Loucy (cell line): ENCODE measurements around the gene HS3ST2.

ENCODE experiments used
- EZH2phosphoT487 ChIP-seq: fragments of 200-600 bp; IDR thresholded peaks from 2 replicates; pipeline ENCODE4 v1.6.1; 2018; ENCODE audit warnings: antibody characterized with exemption, mild to moderate bottlenecking, moderate library complexity, borderline replicate concordance
- TF ChIP-seq, protein P1 (sequence below): fragments of 200-600 bp; sonication (generic); conservative IDR thresholded peaks from 2 replicates; pipeline ENCODE4 v1.5.1; 2014; ENCODE audit warnings: mild to moderate bottlenecking, antibody characterized with exemption, low read length

GRCh38 chr16:22900863-22901262 lies 86.9 kb downstream of the HS3ST2 start:
- TF ChIP-seq, protein P1, sequence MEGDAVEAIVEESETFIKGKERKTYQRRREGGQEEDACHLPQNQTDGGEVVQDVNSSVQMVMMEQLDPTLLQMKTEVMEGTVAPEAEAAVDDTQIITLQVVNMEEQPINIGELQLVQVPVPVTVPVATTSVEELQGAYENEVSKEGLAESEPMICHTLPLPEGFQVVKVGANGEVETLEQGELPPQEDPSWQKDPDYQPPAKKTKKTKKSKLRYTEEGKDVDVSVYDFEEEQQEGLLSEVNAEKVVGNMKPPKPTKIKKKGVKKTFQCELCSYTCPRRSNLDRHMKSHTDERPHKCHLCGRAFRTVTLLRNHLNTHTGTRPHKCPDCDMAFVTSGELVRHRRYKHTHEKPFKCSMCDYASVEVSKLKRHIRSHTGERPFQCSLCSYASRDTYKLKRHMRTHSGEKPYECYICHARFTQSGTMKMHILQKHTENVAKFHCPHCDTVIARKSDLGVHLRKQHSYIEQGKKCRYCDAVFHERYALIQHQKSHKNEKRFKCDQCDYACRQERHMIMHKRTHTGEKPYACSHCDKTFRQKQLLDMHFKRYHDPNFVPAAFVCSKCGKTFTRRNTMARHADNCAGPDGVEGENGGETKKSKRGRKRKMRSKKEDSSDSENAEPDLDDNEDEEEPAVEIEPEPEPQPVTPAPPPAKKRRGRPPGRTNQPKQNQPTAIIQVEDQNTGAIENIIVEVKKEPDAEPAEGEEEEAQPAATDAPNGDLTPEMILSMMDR, result no peak
- TF ChIP-seq EZH2phosphoT487, result no peak
